Measurements from ENCODE around the gene ERN1.

DNA sequence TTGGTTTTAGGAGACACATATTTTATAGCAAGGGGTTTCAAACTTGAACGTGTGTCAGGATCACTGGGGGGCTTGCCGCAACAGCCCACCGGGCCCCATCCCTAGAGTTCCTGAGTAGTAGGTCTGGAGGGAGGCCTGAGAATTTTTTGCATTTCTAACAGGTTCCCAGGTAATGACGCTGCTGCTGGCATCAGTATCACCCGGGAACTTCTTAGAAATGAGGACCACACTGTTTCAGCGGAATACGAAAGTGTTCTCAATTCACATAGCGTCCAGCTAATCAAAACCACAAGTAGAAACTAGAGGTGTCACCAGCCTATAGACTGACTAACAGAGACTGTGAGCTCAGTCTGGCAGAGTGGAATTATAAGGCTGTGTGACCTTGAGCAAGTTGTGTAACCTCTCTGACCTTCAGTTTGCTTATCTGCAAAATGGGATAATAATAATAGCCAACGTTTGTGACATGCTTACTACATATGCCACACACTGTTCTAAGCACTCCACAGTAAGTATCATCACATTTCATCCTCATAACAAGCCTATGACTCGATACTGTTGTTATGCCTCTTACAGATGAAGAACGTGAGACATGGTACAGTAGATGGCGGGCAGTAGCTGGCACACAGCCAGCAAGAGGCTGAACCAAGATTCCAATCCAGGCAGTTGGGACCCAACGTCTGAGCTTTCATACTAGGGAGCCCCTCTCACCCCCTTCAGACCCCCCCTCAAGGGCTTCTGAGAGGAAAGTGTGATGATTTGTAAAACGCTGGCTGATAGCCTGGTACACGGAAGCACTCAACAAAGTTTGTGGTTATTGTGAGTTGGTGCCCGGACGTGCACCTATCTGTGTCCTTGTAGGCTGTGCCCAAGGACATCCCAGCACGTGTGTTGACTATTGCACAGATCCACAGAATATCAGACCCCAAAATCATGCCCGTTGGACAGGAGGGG, 104.9 kb downstream of the ERN1 start:
- TF ChIP-seq, protein P1, sequence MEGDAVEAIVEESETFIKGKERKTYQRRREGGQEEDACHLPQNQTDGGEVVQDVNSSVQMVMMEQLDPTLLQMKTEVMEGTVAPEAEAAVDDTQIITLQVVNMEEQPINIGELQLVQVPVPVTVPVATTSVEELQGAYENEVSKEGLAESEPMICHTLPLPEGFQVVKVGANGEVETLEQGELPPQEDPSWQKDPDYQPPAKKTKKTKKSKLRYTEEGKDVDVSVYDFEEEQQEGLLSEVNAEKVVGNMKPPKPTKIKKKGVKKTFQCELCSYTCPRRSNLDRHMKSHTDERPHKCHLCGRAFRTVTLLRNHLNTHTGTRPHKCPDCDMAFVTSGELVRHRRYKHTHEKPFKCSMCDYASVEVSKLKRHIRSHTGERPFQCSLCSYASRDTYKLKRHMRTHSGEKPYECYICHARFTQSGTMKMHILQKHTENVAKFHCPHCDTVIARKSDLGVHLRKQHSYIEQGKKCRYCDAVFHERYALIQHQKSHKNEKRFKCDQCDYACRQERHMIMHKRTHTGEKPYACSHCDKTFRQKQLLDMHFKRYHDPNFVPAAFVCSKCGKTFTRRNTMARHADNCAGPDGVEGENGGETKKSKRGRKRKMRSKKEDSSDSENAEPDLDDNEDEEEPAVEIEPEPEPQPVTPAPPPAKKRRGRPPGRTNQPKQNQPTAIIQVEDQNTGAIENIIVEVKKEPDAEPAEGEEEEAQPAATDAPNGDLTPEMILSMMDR (IDR thresholded peaks at IDR 0.05): no peak
- no peak for TF ChIP-seq POLR2AphosphoS5 (IDR thresholded peaks at IDR 0.05)
